NK-92 treated with Interleukin-12 subunit alpha and Interleukin-12 subunit beta, amount 100 ng/mL, for 24 hours (cell line): ENCODE measurements around the gene CDH8.
"Not testable (repeated sequence)": the region's sequence is repeated elsewhere in the genome, so short reads cannot be mapped to it uniquely, and the experiment has no call there.

ENCODE experiments used
- DNase-seq: peaks from one replicate; lab custom pipeline; 2025; lab: John Stamatoyannopoulos, UW

CDH8 gene

GRCh38 chr16:61934601-61935000, 101.6 kb downstream of the CDH8 start:
- DNase-seq: no peak

DNA sequence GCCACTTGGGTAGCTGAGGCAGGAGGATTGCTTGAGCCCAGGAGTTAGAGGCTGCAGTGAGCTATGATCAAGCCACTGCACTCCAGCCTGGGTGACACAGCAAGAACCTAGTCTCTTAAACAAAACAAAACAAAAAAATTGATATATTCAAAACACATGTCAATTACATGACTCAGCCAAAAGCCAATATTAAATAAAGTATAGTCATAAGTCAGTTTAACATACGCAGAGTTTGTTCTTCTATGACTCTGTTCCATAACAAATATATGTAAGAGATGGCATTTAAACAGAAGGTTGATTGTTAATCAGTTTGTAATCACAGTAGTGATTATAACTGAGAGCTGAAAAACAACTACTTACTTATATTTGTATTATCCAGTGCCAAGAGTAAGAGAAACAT, 106.5 kb downstream of the CDH8 start:
- DNase-seq: no peak

- no peak for DNase-seq
Observed at GRCh38 chr16:61926766-61927165, 109.5 kb downstream of the CDH8 start.

GRCh38 chr16:61923629-61924028, 112.6 kb downstream of the CDH8 start:
- no peak for DNase-seq

DNA sequence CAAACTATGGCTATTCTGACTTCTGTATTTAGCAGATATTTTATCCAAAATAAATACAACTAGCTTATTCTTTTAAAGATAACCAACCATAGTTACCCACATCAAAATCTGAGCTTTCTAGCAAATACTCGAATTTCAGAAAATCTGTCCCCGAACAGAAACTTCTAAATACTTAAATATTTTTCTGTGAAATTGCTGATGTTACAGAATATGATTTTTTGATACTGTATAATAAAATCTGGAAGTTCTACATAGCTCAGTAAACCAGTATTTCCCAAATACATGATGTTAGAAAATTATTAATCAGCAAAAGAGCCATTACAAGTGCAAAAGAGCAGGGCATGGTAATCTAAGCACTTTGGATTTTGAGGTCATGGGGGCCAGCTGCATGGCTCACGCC, 114.9 kb downstream of the CDH8 start:
- DNase-seq: no peak

- not testable (repeated sequence) for DNase-seq
Observed at GRCh38 chr16:61917865-61918826, 118.1 kb downstream of the CDH8 start.

DNA sequence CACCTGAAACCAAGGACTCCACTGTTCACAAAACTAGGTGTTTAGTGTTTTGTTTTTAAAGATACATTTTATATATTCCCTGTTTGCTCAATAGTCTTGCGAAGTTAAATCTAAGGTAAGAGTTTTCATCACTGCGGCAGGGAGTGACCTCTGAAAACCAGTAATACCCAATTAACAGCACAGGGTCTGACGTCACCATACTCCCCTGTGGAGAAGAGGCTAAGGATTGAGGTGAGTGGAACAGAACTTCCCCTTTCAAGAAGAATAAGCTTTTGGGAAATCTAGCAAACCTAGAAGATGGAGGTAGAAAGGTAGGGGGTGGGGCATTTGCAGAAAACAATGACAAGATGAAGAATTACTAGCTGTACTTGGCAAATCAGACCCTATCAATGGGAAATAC, 120.7 kb downstream of the CDH8 start:
- DNase-seq: no peak

DNA sequence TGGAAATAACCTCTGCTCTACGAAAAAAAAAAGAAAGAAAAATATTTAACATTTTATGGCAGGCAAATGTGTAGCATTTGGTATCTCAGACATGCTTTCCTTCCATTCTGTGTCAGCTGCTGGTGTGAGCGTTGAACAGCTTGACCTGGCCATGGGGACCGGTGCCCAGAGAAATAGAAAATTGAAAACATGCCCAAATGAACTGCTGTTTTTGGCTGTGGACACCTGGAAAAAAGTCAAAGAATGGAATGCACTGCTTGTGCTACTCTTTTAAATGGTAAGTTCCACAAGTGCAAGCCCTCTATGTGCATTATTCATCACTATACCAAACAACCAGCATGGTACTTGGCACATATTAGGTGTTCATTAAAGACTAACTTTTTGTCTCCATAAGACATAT, 127.2 kb downstream of the CDH8 start:
- no peak for DNase-seq

DNA sequence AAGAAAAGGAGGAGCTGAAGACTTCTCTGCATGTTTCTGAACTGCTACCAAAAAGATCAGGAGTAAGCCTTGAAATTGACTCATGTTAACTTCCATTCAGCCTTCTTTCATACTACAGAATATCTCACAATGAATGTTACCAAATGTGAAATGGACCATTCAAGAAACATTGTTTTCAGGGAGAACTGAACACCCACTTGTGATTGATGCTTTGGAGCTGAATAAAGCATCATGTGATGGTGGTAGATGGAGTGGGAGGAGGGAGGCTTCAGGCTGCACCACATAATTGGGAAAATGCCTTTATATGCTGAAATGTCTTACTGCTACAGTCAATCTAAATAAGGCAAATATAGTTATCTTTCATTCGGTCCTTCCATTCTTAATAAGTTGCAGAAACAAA, 127.8 kb downstream of the CDH8 start:
- no peak for DNase-seq

DNA sequence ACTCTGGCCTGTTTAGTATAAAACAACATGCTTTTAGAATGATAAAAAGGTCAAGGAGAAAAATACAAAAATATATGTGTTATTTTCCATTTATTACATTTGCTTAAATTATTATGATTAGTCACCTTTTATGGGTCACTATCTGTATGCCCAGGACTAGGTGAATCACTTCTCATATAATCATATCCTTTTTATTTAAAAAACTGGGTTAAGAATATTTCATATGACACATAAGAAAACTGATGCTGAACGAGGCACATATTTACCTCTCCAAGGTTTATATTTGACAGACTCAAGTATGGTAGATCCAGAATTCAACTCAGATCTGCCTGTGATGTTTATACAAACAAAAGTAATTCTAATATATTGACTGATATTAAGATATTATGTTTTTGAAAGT, 134.5 kb downstream of the CDH8 start:
- DNase-seq: no peak

GRCh38 chr16:61900482-61900881, 135.8 kb downstream of the CDH8 start:
- no peak for DNase-seq

- DNase-seq: no peak
Observed at GRCh38 chr16:61897657-61898056, 138.6 kb downstream of the CDH8 start.

DNA sequence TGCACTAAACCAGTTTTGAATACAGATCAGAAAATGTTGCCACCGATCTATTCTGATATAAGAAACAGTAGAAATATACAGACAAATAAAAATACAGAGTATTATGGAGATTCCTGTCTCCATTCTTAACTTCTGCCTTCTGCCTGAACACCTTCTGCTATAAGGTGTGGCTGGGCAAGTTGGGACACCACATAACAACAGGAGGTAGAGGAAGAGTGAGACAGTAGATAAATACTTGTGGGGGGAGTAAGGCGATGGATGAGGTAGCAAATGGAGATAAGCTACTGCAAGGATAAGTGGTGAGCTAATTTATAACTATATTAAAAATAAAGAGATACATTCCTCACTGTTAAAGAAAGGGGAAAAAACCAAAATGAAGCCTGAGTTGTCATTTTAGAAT, 143.7 kb downstream of the CDH8 start:
- DNase-seq: no peak

DNA sequence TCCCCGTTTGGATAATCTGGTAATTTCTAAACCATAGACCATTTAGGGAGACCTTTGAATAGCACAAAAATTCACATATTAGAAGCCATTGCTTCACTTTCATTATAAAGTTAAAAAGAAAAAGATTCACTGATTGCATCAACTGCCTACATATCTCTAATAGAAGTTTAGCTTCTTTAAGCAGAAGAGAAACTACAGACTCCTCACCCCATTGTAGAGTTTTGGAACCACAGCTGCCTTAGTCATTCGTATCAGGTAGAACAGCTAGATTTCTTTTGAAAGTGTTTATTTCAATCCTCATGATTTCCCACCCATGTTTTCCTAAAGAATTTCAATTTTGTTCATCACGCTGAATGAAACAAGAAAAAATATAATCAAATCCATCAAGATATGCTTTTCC, 144.8 kb downstream of the CDH8 start:
- no peak for DNase-seq

GRCh38 chr16:61890386-61890785, 145.9 kb downstream of the CDH8 start:
- no peak for DNase-seq

DNA sequence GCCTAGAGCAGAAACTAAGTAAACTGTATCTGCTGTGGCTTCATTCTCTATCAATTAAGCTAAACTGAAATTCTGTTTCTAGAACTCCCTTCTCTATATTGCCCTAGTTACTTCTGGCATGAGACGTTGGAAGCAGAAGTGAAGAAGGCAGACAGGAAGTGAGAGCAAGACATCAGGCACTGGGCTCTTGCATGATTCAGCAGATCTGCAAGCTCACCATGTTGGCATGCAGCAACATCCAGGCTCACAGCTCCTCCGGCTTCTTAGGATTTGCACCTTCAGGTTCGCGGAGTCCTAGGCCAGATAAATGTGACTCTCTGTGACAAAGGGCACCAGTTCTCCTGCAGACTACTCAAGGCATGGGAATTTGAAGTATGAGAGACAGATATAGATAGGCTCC, 148.3 kb downstream of the CDH8 start:
- DNase-seq: no peak

DNA sequence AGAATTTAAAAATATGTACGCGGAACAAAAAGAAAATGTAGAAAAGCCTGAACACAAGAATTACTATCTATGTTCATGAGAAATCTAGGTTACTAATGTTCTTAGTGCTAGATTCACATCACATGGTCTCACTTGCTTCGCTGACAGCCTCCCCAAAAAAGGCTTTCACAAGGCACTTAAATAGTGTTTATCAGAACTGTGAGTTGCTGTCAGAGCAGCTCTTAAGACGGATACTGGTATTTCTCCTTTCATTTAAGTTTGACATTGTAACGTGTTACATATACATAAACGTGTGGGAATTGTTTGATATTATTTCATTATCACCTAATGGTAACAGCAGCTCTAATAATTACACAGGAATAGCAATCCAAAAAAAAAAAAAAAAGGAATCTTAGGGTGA, 150.9 kb downstream of the CDH8 start:
- no peak for DNase-seq

DNA sequence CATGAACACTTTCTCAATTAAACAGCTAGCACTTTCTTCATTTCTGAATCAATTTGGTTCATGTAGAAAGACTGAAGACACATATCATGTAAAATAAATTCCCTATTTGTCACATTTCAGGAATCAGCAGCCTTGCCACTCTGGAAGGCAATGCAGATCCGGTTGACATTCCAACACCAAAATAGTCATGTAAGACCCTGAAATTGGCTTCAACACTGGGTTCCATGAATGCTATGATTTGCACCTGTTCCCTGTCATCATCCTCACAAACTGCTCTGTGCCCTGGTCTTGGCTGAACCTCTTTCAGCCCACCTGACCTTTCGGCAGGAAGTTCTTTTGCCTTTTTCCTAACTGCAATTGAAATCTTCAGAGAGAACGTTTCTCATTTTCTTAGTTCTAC, 156.9 kb downstream of the CDH8 start:
- DNase-seq: no peak

DNA sequence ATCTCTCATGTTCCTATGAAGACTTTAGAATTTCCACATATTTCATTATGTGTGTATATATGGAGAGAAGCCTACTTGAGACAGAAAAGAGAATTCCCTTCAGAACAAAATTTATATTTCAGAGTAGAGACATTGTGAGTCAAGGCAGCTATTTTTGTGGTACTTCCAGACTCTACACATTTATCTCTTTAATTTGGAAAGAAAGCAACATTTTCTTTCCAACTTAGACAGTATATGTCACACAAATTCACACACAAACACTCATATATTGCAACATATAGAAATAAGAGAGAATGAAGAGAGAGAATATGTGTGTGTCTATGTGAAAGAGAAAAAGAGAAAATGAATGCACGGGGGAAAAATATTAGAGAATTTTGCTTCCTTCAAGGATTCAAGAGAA, 158.8 kb downstream of the CDH8 start:
- no peak for DNase-seq

GRCh38 chr16:61872778-61873119, 163.5 kb downstream of the CDH8 start:
- no peak for DNase-seq

- DNase-seq: no peak
Observed at GRCh38 chr16:61871837-61872777, 164.1 kb downstream of the CDH8 start.

DNA sequence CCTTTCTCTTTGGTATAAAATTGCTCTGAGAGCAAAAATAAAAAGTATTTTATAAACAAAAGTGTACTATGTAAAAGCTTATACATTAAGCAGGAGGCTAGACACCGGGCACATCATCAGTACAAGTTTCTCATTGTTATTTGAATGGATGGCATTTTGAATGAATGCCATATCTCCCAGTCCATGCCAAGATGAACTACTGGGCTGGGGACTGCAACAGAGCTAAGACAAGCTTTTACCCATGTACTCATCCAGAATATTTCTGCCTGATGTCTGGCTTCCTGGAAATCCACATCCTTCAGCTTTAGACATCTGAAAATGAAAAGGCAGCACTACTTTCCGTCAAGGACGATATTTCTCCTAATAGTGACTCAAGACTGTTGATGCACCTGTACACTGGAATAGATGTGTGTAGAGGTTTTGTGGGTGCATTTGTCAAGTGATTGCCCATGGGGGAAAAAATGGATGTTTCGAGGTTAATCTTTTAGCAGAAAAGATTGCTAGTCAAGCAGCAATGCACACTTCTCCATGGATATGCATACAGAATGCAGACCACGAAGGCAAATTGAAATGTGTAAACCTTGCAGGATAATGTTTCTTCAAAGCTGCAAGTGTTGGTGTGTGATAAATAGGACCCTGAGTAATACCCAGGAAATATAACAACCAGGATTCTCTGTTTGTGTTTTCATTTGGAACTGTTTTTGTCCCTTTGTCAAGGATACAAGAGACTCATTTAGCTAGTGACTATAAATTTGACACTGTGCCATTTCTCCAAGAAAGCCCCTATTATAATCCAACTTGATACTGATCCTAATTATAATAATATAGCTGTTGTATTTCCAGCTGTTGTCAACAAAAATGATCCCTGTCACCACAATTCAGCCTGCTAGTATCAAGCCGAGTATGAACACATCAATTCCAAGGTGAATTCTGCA, 173.8 kb downstream of the CDH8 start:
- no peak for DNase-seq
